MM.1S (cell line): ENCODE results near the gene AMBN.

Experiments used
- DNase-seq: peaks from one replicate; pipeline ENCODE4 v3.0.0-alpha.2; 2015
- H2AFZ ChIP-seq: fragments of 300-600 bp; sonication (generic); 2 replicates; pipeline ENCODE4 v1.6.0; 2016; ENCODE audit warnings: antibody characterized with exemption, low read length
- H3F3A ChIP-seq: fragments of 300-600 bp; sonication (generic); 2 replicates; pipeline ENCODE4 v1.6.1; 2016; ENCODE audit warnings: mild to moderate bottlenecking, antibody characterized with exemption, low read length, moderate library complexity, mixed read lengths; ENCODE audit not compliant: insufficient read depth
- H3K27ac ChIP-seq: fragments of 300-600 bp; sonication (generic); 2 replicates; pipeline ENCODE4 v1.5.1; 2016; ENCODE audit warnings: mild to moderate bottlenecking, low read length
- H3K27me3 ChIP-seq: fragments of 300-600 bp; sonication (generic); replicated peaks from 2 replicates; pipeline ENCODE4 v1.6.0; 2016; ENCODE audit warnings: low read length; ENCODE audit not compliant: insufficient read depth
- H3K36me3 ChIP-seq: fragments of 300-600 bp; sonication (generic); replicated peaks from 2 replicates; pipeline ENCODE4 v1.6.1; 2016; ENCODE audit warnings: mild to moderate bottlenecking, low read length, mixed read lengths; ENCODE audit not compliant: insufficient read depth
- H3K4me1 ChIP-seq: fragments of 300-600 bp; sonication (generic); 2 replicates; pipeline ENCODE4 v1.6.1; 2016; ENCODE audit warnings: low read length, mixed read lengths
- H3K4me2 ChIP-seq: fragments of 300-600 bp; sonication (generic); 2 replicates; pipeline ENCODE4 v1.6.0; 2016; ENCODE audit warnings: low read depth, low read length
- H3K4me3 ChIP-seq: fragments of 300-600 bp; sonication (generic); 2 replicates; pipeline ENCODE4 v1.5.1; 2016; ENCODE audit warnings: low read length, mixed read lengths
- H3K79me2 ChIP-seq: fragments of 300-600 bp; sonication (generic); 2 replicates; pipeline ENCODE4 v1.6.1; 2016; ENCODE audit warnings: mixed run types, low read length, mixed read lengths
- H3K9ac ChIP-seq: fragments of 300-600 bp; sonication (generic); 2 replicates; pipeline ENCODE4 v1.6.1; 2016; ENCODE audit warnings: low read length, mixed read lengths
- H3K9me2 ChIP-seq: fragments of 300-600 bp; sonication (generic); replicated peaks from 2 replicates; pipeline ENCODE4 v1.6.1; 2016; ENCODE audit warnings: mild to moderate bottlenecking, low read length, mixed read lengths; ENCODE audit not compliant: insufficient read depth
- H3K9me3 ChIP-seq: fragments of 300-600 bp; sonication (generic); replicated peaks from 2 replicates; pipeline ENCODE4 v1.6.1; 2016; ENCODE audit warnings: mild to moderate bottlenecking, low read length, mixed read lengths; ENCODE audit not compliant: insufficient read depth
- H4K20me1 ChIP-seq: fragments of 300-600 bp; sonication (generic); 2 replicates; pipeline ENCODE4 v1.6.1; 2016; ENCODE audit warnings: mild to moderate bottlenecking, low read length, moderate library complexity, mixed read lengths; ENCODE audit not compliant: insufficient read depth
- CTCF ChIP-seq: fragments of 300-600 bp; sonication (generic); IDR thresholded peaks from 2 replicates; pipeline ENCODE4 v1.5.1; 2016; ENCODE audit warnings: antibody characterized with exemption, low read length, mixed read lengths
- EZH2 ChIP-seq: fragments of 300-600 bp; sonication (generic); optimal IDR thresholded peaks from 2 replicates; pipeline ENCODE3; 2017; ENCODE audit warnings: low read depth, mild to moderate bottlenecking, antibody characterized with exemption, low read length, mixed read lengths
- EZH2phosphoT487 ChIP-seq: fragments of 300-600 bp; sonication (generic); IDR thresholded peaks from 2 replicates; pipeline ENCODE4 v1.6.1; 2018; ENCODE audit warnings: antibody characterized with exemption, low read length

AMBN gene

GRCh38 chr4:70570796-70571195, 21.3 kb upstream of the AMBN start:
- H3K79me2 ChIP-seq: no peaks in the 10 kb centered on the region
- H3K4me2 ChIP-seq: peak overlapping the region; percentile 56; the same call in 1 of the 2 replicates
- no peaks in the 10 kb centered on the region for H3K9me3 ChIP-seq
- H3F3A ChIP-seq: peaks cover 12% of the 10 kb centered on the region
- H3K4me1 ChIP-seq: peaks cover 21% of the 10 kb centered on the region
- H3K9ac ChIP-seq: no peak overlapping the region; the same call in 1 of the 2 replicates
- H3K27me3 ChIP-seq: no peaks in the 10 kb centered on the region
- DNase-seq: peak; percentile 76
- peak overlapping the region; percentile 58 for H2AFZ ChIP-seq
- no peaks in the 10 kb centered on the region for H3K9me2 ChIP-seq
- no peaks in the 10 kb centered on the region for H3K36me3 ChIP-seq
- H3K27ac ChIP-seq: peak overlapping the region; percentile 53; the same call in 1 of the 2 replicates
- no peak for TF ChIP-seq EZH2
- TF ChIP-seq EZH2phosphoT487: no peak
- TF ChIP-seq CTCF: no peak
- H4K20me1 ChIP-seq: no peaks in the 10 kb centered on the region
- H3K4me3 ChIP-seq: no peak overlapping the region; the same call in 1 of the 2 replicates

- Histone ChIP-seq H3K27ac (0 out of 2 replicates have a peak overlapping the region, but pooled peaks have one; percentile 53), H3K79me2 (no peaks in the 10 kb centered on the region), H3K4me1 (peaks cover 21% of the 10 kb centered on the region), H3K4me2 (no peak overlapping the region; the same call in 1 of the 2 replicates), H3K9me3 (no peaks in the 10 kb centered on the region), H3K9ac (no peak overlapping the region), H3F3A (peaks cover 12% of the 10 kb centered on the region), H2AFZ (0 out of 2 replicates have a peak overlapping the region, but pooled peaks have one; percentile 58), H3K9me2 (no peaks in the 10 kb centered on the region), H3K36me3 (no peaks in the 10 kb centered on the region), H4K20me1 (no peaks in the 10 kb centered on the region), H3K27me3 (no peaks in the 10 kb centered on the region), H3K4me3 (no peak overlapping the region)
- TF ChIP-seq EZH2phosphoT487 (no peak), EZH2 (no peak), CTCF (no peak)
- DNase-seq: no peak
These were observed 20.3 kb upstream of the AMBN start for GRCh38 chr4:70571772-70572171.

GRCh38 chr4:70575964-70576363, 16.1 kb upstream of the AMBN start:
- H3K27ac ChIP-seq: no peak overlapping the region
- no peaks in the 10 kb centered on the region for H3K9me3 ChIP-seq
- no peak overlapping the region for H3K9ac ChIP-seq
- no peak overlapping the region for H3K4me2 ChIP-seq
- H3K4me1 ChIP-seq: peaks cover 12% of the 10 kb centered on the region
- no peak for DNase-seq
- no peak overlapping the region for H2AFZ ChIP-seq
- no peaks in the 10 kb centered on the region for H4K20me1 ChIP-seq
- H3F3A ChIP-seq: peaks cover 5% of the 10 kb centered on the region
- no peaks in the 10 kb centered on the region for H3K27me3 ChIP-seq
- no peak for TF ChIP-seq EZH2
- TF ChIP-seq EZH2phosphoT487: no peak
- TF ChIP-seq CTCF: no peak
- H3K79me2 ChIP-seq: no peaks in the 10 kb centered on the region
- no peaks in the 10 kb centered on the region for H3K36me3 ChIP-seq
- no peaks in the 10 kb centered on the region for H3K9me2 ChIP-seq
- no peak overlapping the region for H3K4me3 ChIP-seq
